Sigmoid colon (tissue), 4 donors: Measurements from ENCODE around the gene SACM1L.
A peak's percentile ranks its signal among the peaks of the same experiment; 100 is the strongest.

ENCODE experiments used
- CTCF ChIP-seq, 4 experiments: fragments of 450-650 bp in 3 of 4; fragments of 200-600 bp in 1 of 4; IDR thresholded peaks; one replicate each; pipeline ENCODE4 v1.5.1; 2016 to 2019; ENCODE audit warnings: antibody characterized with exemption in 4 of 4, mild to moderate bottlenecking in 3 of 4, moderate library complexity in 2 of 4
- EP300 ChIP-seq, 4 donors: sonication (generic); formaldehyde crosslinking; IDR thresholded peaks; one replicate each; pipeline ENCODE4 v1.6.1; 2017; ENCODE audit warnings: antibody characterized with exemption in 4 of 4
- POLR2A ChIP-seq, 2 donors: fragments of 450-650 bp; IDR thresholded peaks; one replicate each; pipeline ENCODE4 v1.6.1; 2016; ENCODE audit warnings: antibody characterized with exemption in 2 of 2, mild to moderate bottlenecking in 2 of 2, moderate library complexity in 2 of 2
- POLR2AphosphoS5 ChIP-seq, 4 donors: sonication (generic); formaldehyde crosslinking; IDR thresholded peaks; one replicate each; pipeline ENCODE4 v1.6.1; 2017; ENCODE audit warnings: antibody characterized with exemption in 4 of 4

GRCh38 chr3:45677033-45677446 lies 12.2 kb upstream of the SACM1L start:
- TF ChIP-seq CTCF (IDR thresholded peaks at IDR 0.05) (no peak), POLR2AphosphoS5 (IDR thresholded peaks at IDR 0.05) (peak; percentile 20 to 61 (median 31)), EP300 (IDR thresholded peaks at IDR 0.05) (no peak), POLR2A (IDR thresholded peaks at IDR 0.05) (no peak)
